Skeletal muscle tissue (tissue), 5 donors: ENCODE results near the gene FOXR2. TPM values are rescaled to one million over a fixed set of nuclear protein-coding genes. Genes with fewer than 3 reads are reported as not detected.

Source experiments
- H3K27ac ChIP-seq: one replicate; pipeline ENCODE4 v1.7.0; 2013; ENCODE audit warnings: mild to moderate bottlenecking, low read depth, low read length, inconsistent platforms
- H3K27me3 ChIP-seq, 3 donors: one replicate each; pipeline ENCODE4 v1.7.0; 2013; ENCODE audit warnings: low read length in 3 of 3; ENCODE audit not compliant: control insufficient read depth in 3 of 3, insufficient read depth in 3 of 3
- H3K36me3 ChIP-seq, 3 donors: one replicate each; pipeline ENCODE4 v1.7.0; 2013; ENCODE audit warnings: low read length in 3 of 3; ENCODE audit not compliant: control insufficient read depth in 3 of 3, insufficient read depth in 3 of 3
- H3K4me1 ChIP-seq, 3 donors: one replicate each; pipeline ENCODE4 v1.7.0; 2013; ENCODE audit warnings: low read length in 3 of 3, mild to moderate bottlenecking in 3 of 3; ENCODE audit not compliant: control insufficient read depth in 3 of 3, insufficient read depth in 3 of 3
- H3K4me3 ChIP-seq, 3 donors: one replicate each; pipeline ENCODE4 v1.7.0; 2013; ENCODE audit warnings: low read length in 3 of 3
- H3K9ac ChIP-seq, 3 donors: one replicate each; pipeline ENCODE4 v1.7.0; 2013; ENCODE audit warnings: low read length in 3 of 3, mild to moderate bottlenecking in 3 of 3, moderate library complexity in 2 of 3, low read depth in 1 of 3
- H3K9me3 ChIP-seq, 3 donors: one replicate each; pipeline ENCODE4 v1.7.0; 2013; ENCODE audit warnings: low read length in 3 of 3; ENCODE audit not compliant: control insufficient read depth in 3 of 3
- small RNA-seq: library from RNA; depleted of rRNA; stranded (forward); fragments of <200 nt; gene quantifications from one replicate; pipeline ENCODE3, GENCODE V24; 2014
- total RNA-seq: library from RNA; depleted of rRNA; stranded (reverse); fragments of >200 nt; gene quantifications from one replicate; pipeline ENCODE4 v1.2.3, GENCODE V29; 2014
- donor health status: Osteomylitis.

Gene FOXR2
- total RNA-seq, 1 donor from 2014 or later: not detected

GRCh38 chrX:55648434-55648833, 25.2 kb downstream of the FOXR2 start:
- H3K9ac ChIP-seq: no peak overlapping the region

GRCh38 chrX:55659931-55660330, 36.7 kb downstream of the FOXR2 start:
- Histone ChIP-seq H3K36me3 (no peaks in the 10 kb centered on the region), H3K4me1 (no peaks in the 10 kb centered on the region), H3K27me3 (no peaks in the 10 kb centered on the region), H3K9me3 (no peaks in the 10 kb centered on the region), H3K4me3 (no peak overlapping the region), H3K27ac (no peak overlapping the region), H3K9ac (no peak overlapping the region)

More at GRCh38 chrX:55648434-55648833, 25.2 kb downstream of the FOXR2 start:
- no peaks in the 10 kb centered on the region for H3K27me3 ChIP-seq
- no peak overlapping the region for H3K27ac ChIP-seq
- H3K36me3 ChIP-seq: no peaks in the 10 kb centered on the region
- no peak overlapping the region for H3K4me3 ChIP-seq
- no peaks in the 10 kb centered on the region for H3K4me1 ChIP-seq
- H3K9me3 ChIP-seq: peaks cover 0 to 2% (median 0%) of the 10 kb centered on the region in 3 donors

DNA sequence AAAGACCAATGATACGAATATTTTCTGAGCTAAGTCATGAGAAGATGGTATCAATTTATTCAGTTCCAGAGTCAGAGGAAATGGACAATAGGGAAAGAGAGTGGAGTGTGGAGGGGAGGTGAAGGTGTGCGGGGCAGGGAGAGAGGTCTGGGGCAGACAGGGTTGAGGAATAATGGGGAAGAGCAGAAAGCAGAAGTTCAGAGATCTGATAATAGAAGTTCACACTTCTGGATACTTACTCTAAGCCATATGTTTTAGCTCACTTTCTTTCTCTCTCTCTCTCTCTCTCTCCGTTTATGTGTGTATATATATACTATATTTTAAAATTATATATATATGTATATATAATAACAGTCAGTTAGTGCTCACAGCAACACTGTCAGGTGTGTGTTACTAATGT, 40.4 kb downstream of the FOXR2 start:
- no peaks in the 10 kb centered on the region for H3K9me3 ChIP-seq
- no peak overlapping the region for H3K9ac ChIP-seq
- H3K27me3 ChIP-seq: no peaks in the 10 kb centered on the region
- H3K27ac ChIP-seq: no peak overlapping the region
- H3K4me3 ChIP-seq: no peak overlapping the region
- no peaks in the 10 kb centered on the region for H3K4me1 ChIP-seq
- no peaks in the 10 kb centered on the region for H3K36me3 ChIP-seq

DNA sequence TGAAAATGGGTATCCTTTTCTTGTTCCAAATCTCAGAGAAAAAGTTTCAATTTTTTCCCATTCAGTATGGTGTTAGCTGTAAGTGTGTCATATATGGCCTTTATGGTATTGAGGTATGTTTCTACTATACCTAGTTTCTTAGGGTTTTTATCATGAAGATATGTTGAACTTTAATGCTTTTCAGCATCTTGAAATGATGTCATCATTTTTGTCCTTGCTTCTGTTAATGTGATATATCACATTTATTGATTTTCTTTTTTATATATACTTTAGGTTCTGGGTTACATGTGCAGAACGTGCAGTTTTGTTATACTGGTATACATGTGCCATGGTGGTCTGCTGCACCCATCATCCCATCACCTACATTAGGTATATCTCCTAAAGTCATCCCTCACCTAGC, 44.9 kb downstream of the FOXR2 start:
- Histone ChIP-seq H3K27ac (no peak overlapping the region), H3K9ac (no peak overlapping the region), H3K27me3 (no peaks in the 10 kb centered on the region), H3K9me3 (peaks cover 0 to 2% (median 0%) of the 10 kb centered on the region in 3 donors), H3K36me3 (no peaks in the 10 kb centered on the region), H3K4me1 (no peaks in the 10 kb centered on the region), H3K4me3 (no peak overlapping the region)

Small RNA genes within 50 kb of the gene (small RNA-seq; reads per million reads assigned to genes)
- gene RF00019: not detected

Other genes starting within 250 kb of the FOXR2 start
- 41.8 TPM for gene MAGEH1, start 171.3 kb upstream of the FOXR2 start, total RNA-seq
- 1.6 TPM for gene USP51, start 133.6 kb upstream of the FOXR2 start, total RNA-seq
- gene RRAGB, start 94.3 kb downstream of the FOXR2 start, total RNA-seq: 25.6 TPM